Measurements from ENCODE around the gene PSMA2. TPM values are rescaled to one million over a fixed set of nuclear protein-coding genes. Genes with fewer than 3 reads are reported as not detected.

The PSMA2 gene
- total and polyA plus RNA-seq, 2 donors (not counting 3 experiments of a cell fraction or from before 2014, with no cell fraction given), result 107 to 118 TPM

GRCh38 chr7:42960762-42961161 is 28.8 kb upstream of the PSMA2 start:
- CTCF ChIA-PET, result interaction anchor here (1.1 to 2.2 kb wide), 2 partner anchors 9 to 20 kb away, joined by 4 to 10 read pairs; no protein-coding TSS in a partner anchor
- H3K27me3 ChIP-seq (ENCODE audit: control insufficient read depth in 2 of 2, insufficient read depth in 2 of 2, low read length in 2 of 2), result peaks cover 0 to 4% of the 10 kb centered on the region in 2 experiments
- no peaks in the 10 kb centered on the region for H3K4me1 ChIP-seq (ENCODE audit: control insufficient read depth, extremely low read depth, insufficient read depth, low read length)
- H3K4me3 ChIP-seq (replicated peaks in 1 of 3; ENCODE audit: insufficient read depth in 1 of 3, low read depth in 1 of 3, low read length in 3 of 3), result no peak overlapping the region
- H3K36me3 ChIP-seq (ENCODE audit: control insufficient read depth in 2 of 2, extremely low read depth in 1 of 2, insufficient read depth in 2 of 2, low read length in 2 of 2), result no peaks in the 10 kb centered on the region
- H3K9me1 ChIP-seq (replicated peaks; ENCODE audit: control insufficient read depth, extremely low read depth, insufficient read depth, low read length), result no peaks in the 10 kb centered on the region
- no peak overlapping the region for H3K9ac ChIP-seq (replicated peaks; ENCODE audit: extremely low read depth, insufficient read depth, low read length)
- POLR2A ChIA-PET, result no interaction called here
- no peak overlapping the region for H3K4me2 ChIP-seq (ENCODE audit: insufficient read depth, low read length)
- intact Hi-C loops (cut with micrococcal nuclease), result no loop called here
- no peaks in the 10 kb centered on the region for H4K20me1 ChIP-seq (replicated peaks; ENCODE audit: control insufficient read depth, extremely low read depth, insufficient read depth, low read length)
- no peaks in the 10 kb centered on the region for H3K9me3 ChIP-seq (replicated peaks; ENCODE audit: control insufficient read depth, insufficient read depth, low read length)
- H2AFZ ChIP-seq (ENCODE audit: low read depth, low read length), result no peak overlapping the region
- DNase-seq (ENCODE audit: low read depth, low spot score), result no peak
- H3K79me2 ChIP-seq (ENCODE audit: control insufficient read depth, insufficient read depth, low read length), result no peaks in the 10 kb centered on the region
- no peak overlapping the region for H3K27ac ChIP-seq (ENCODE audit: insufficient read depth, low read depth, low read length)
- dilution Hi-C loops (cut with MboI; ENCODE audit: extremely low pct_ligation_motif_present, low sequenced_read_pairs), result no loop called here
- no peak for FAIRE-seq
- BruUV-seq (replicated peaks), result no TSS peak
- TF ChIP-seq MAX (IDR thresholded peaks at IDR 0.05; ENCODE audit: insufficient read depth, insufficient read length), result no peak
- TF ChIP-seq FOS (IDR thresholded peaks at IDR 0.05; ENCODE audit: borderline replicate concordance, insufficient read depth, low read length), result no peak
- TF ChIP-seq GATA2 (IDR thresholded peaks at IDR 0.05; ENCODE audit: insufficient read depth, insufficient read length, low read depth, low read length), result no peak
- no peak for TF ChIP-seq EZH2 (IDR thresholded peaks at IDR 0.05; ENCODE audit: borderline replicate concordance, low read depth, low read length, severe bottlenecking)
- TF ChIP-seq POLR2AphosphoS5 (IDR thresholded peaks at IDR 0.05; ENCODE audit: insufficient read depth, low read depth, low read length), result no peak
- no peak for TF ChIP-seq JUN (IDR thresholded peaks at IDR 0.05; ENCODE audit: borderline replicate concordance, insufficient read depth, insufficient read length, low read depth)
- TF ChIP-seq POLR2A (IDR thresholded peaks at IDR 0.05; ENCODE audit: low read depth, low read length), result no peak

GRCh38 chr7:42959549-42959948 is 27.6 kb upstream of the PSMA2 start:
- FAIRE-seq (no peak), DNase-seq (ENCODE audit: low read depth, low spot score) (no peak)
- POLR2A ChIA-PET, result no interaction called here
- BruUV-seq (replicated peaks), result no TSS peak
- peaks cover 0 to 4% of the 10 kb centered on the region in 2 experiments for H3K27me3 ChIP-seq (ENCODE audit: control insufficient read depth in 2 of 2, insufficient read depth in 2 of 2, low read length in 2 of 2)
- no peaks in the 10 kb centered on the region for H3K79me2 ChIP-seq (ENCODE audit: control insufficient read depth, insufficient read depth, low read length)
- H3K4me1 ChIP-seq (ENCODE audit: control insufficient read depth, extremely low read depth, insufficient read depth, low read length), result no peaks in the 10 kb centered on the region
- dilution Hi-C loops (cut with MboI; ENCODE audit: extremely low pct_ligation_motif_present, low sequenced_read_pairs), result no loop called here
- H3K9me3 ChIP-seq (replicated peaks; ENCODE audit: control insufficient read depth, insufficient read depth, low read length), result no peaks in the 10 kb centered on the region
- H3K9ac ChIP-seq (replicated peaks; ENCODE audit: extremely low read depth, insufficient read depth, low read length), result no peak overlapping the region
- no peak overlapping the region for H2AFZ ChIP-seq (ENCODE audit: low read depth, low read length)
- no peak overlapping the region for H3K27ac ChIP-seq (ENCODE audit: insufficient read depth, low read depth, low read length)
- intact Hi-C loops (cut with micrococcal nuclease), result no loop called here
- H4K20me1 ChIP-seq (replicated peaks; ENCODE audit: control insufficient read depth, extremely low read depth, insufficient read depth, low read length), result no peaks in the 10 kb centered on the region
- H3K4me3 ChIP-seq (replicated peaks in 1 of 3; ENCODE audit: insufficient read depth in 1 of 3, low read depth in 1 of 3, low read length in 3 of 3), result no peak overlapping the region
- H3K36me3 ChIP-seq (ENCODE audit: control insufficient read depth in 2 of 2, extremely low read depth in 1 of 2, insufficient read depth in 2 of 2, low read length in 2 of 2), result no peaks in the 10 kb centered on the region
- TF ChIP-seq, protein P1, sequence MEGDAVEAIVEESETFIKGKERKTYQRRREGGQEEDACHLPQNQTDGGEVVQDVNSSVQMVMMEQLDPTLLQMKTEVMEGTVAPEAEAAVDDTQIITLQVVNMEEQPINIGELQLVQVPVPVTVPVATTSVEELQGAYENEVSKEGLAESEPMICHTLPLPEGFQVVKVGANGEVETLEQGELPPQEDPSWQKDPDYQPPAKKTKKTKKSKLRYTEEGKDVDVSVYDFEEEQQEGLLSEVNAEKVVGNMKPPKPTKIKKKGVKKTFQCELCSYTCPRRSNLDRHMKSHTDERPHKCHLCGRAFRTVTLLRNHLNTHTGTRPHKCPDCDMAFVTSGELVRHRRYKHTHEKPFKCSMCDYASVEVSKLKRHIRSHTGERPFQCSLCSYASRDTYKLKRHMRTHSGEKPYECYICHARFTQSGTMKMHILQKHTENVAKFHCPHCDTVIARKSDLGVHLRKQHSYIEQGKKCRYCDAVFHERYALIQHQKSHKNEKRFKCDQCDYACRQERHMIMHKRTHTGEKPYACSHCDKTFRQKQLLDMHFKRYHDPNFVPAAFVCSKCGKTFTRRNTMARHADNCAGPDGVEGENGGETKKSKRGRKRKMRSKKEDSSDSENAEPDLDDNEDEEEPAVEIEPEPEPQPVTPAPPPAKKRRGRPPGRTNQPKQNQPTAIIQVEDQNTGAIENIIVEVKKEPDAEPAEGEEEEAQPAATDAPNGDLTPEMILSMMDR (IDR thresholded peaks at IDR 0.05; ENCODE audit: extremely low read depth in 1 of 2, insufficient read depth in 1 of 2, low read depth in 1 of 2, low read length in 2 of 2), result no peak
- no peak for TF ChIP-seq EZH2 (IDR thresholded peaks at IDR 0.05; ENCODE audit: borderline replicate concordance, low read depth, low read length, severe bottlenecking)
- TF ChIP-seq POLR2A (IDR thresholded peaks at IDR 0.05; ENCODE audit: low read depth, low read length), result no peak
- TF ChIP-seq FOS (IDR thresholded peaks at IDR 0.05; ENCODE audit: borderline replicate concordance, insufficient read depth, low read length), result no peak
- TF ChIP-seq GATA2 (IDR thresholded peaks at IDR 0.05; ENCODE audit: insufficient read depth, insufficient read length, low read depth, low read length), result no peak
- TF ChIP-seq POLR2AphosphoS5 (IDR thresholded peaks at IDR 0.05; ENCODE audit: insufficient read depth, low read depth, low read length), result no peak
- no peak overlapping the region for H3K4me2 ChIP-seq (ENCODE audit: insufficient read depth, low read length)
- CTCF ChIA-PET, result no interaction called here
- no peaks in the 10 kb centered on the region for H3K9me1 ChIP-seq (replicated peaks; ENCODE audit: control insufficient read depth, extremely low read depth, insufficient read depth, low read length)
